Activated CD8-positive, alpha-beta T cell treated with anti-CD3 and anti-CD28 coated beads for 36 hours (primary cell): ENCODE data around the gene GPC6. TPM values are rescaled to one million over a fixed set of nuclear protein-coding genes. Genes with fewer than 3 reads are reported as not detected.
A peak's percentile ranks its signal among the peaks of the same experiment; 100 is the strongest.

Experiments
- ATAC-seq: fragments of 200-7000 bp; cut with Tn5 transposase; one replicate; pipeline ENCODE4 v1.10.0; 2021; ENCODE audit warnings: mild to moderate bottlenecking, moderate library complexity
- CTCF ChIA-PET: fragments of 350-600 bp; sonication (Branson Sonifier 250); formaldehyde crosslinking; loops from one replicate; lab custom pipeline; 2021; ENCODE audit warnings: antibody characterized with exemption; lab: Charles Lee
- POLR2A ChIA-PET: fragments of 350-600 bp; sonication (Branson Sonifier 250); formaldehyde crosslinking; loops from one replicate; lab custom pipeline; 2021; ENCODE audit warnings: antibody characterized with exemption; lab: Charles Lee
- DNase-seq: peaks from one replicate; pipeline ENCODE4 v3.0.0-alpha.2; 2020
- H3K27ac Mint-ChIP-seq: one replicate; pipeline ENCODE4 v1.8.0; 2021; ENCODE audit warnings: mild to moderate bottlenecking, mixed read lengths
- H3K27me3 Mint-ChIP-seq: one replicate; pipeline ENCODE4 v1.8.0; 2021; ENCODE audit warnings: mixed read lengths
- H3K36me3 Mint-ChIP-seq: one replicate; pipeline ENCODE4 v1.8.0; 2021; ENCODE audit warnings: low read depth, mixed read lengths
- H3K4me1 Mint-ChIP-seq: one replicate; pipeline ENCODE4 v1.8.0; 2021; ENCODE audit warnings: low read depth, mixed read lengths
- H3K4me3 Mint-ChIP-seq: one replicate; pipeline ENCODE4 v1.8.0; 2021; ENCODE audit warnings: mild to moderate bottlenecking, moderate library complexity, mixed read lengths
- H3K9me3 Mint-ChIP-seq: one replicate; pipeline ENCODE4 v1.8.0; 2021; ENCODE audit warnings: mixed read lengths
- CTCF ChIP-seq: fragments of 200-600 bp; IDR thresholded peaks from one replicate; pipeline ENCODE4 v1.8.0; 2022; ENCODE audit warnings: antibody characterized with exemption, mild to moderate bottlenecking
- intact Hi-C: fragments of 100-400 bp; cut with micrococcal nuclease; formaldehyde crosslinking; loops from one replicate; pipeline ENCODE4 v1.10.0; 2022
- total RNA-seq, 2 experiments: library from RNA; stranded (reverse); gene quantifications; one replicate each; pipeline ENCODE4 v1.2.3, GENCODE V29; 2021

Gene GPC6
- total RNA-seq, 2 experiments from 2014 or later: not detected

- intact Hi-C loops: no loop called here
- H3K36me3 Mint-ChIP-seq: no peaks in the 10 kb centered on the region
- CTCF ChIA-PET: interaction anchor here (0.9 to 4.9 kb wide), 2 partner anchors 10 to 229 kb away, joined by 3 to 22 read pairs; no protein-coding TSS in a partner anchor
- no peak overlapping the region for H3K4me3 Mint-ChIP-seq
- H3K27me3 Mint-ChIP-seq: peaks cover 4% of the 10 kb centered on the region
- POLR2A ChIA-PET: interaction anchor here (0.6 to 1.2 kb wide), 2 partner anchors 28 to 108 kb away, joined by 3 read pairs; no protein-coding TSS in a partner anchor
- peak overlapping the region; percentile 36 for H3K27ac Mint-ChIP-seq
- no peaks in the 10 kb centered on the region for H3K9me3 Mint-ChIP-seq
- TF ChIP-seq CTCF: no peak
- ATAC-seq (peak; percentile 75), DNase-seq (peak; percentile 48)
- peaks cover 28% of the 10 kb centered on the region for H3K4me1 Mint-ChIP-seq
These were observed 1124.8 kb downstream of the GPC6 start for GRCh38 chr13:94351292-94351990.

- Mint-ChIP-seq H3K9me3 (no peaks in the 10 kb centered on the region), H3K4me3 (no peak overlapping the region), H3K27me3 (peaks cover 4% of the 10 kb centered on the region), H3K36me3 (no peaks in the 10 kb centered on the region), H3K27ac (no peak overlapping the region), H3K4me1 (peaks cover 23% of the 10 kb centered on the region)
- ChIA-PET POLR2A (interaction anchor here (1.2 kb wide), 1 partner anchor 29 kb away, joined by 3 read pairs; no protein-coding TSS in a partner anchor), CTCF (interaction anchor here (4.9 kb wide), 1 partner anchor 9 kb away, joined by 22 read pairs; no protein-coding TSS in a partner anchor)
- intact Hi-C loops: no loop called here
- no peak for DNase-seq
- ATAC-seq: no peak
- TF ChIP-seq CTCF: no peak
These were observed 1125.5 kb downstream of the GPC6 start for GRCh38 chr13:94352057-94352456.

- ATAC-seq (no peak), DNase-seq (no peak)
- no peaks in the 10 kb centered on the region for H3K36me3 Mint-ChIP-seq
- ChIA-PET POLR2A (no interaction called here), CTCF (interaction anchor here (1.4 to 4.9 kb wide), 2 partner anchors 8 to 9 kb away, joined by 4 to 22 read pairs; no protein-coding TSS in a partner anchor)
- intact Hi-C loops: no loop called here
- no peaks in the 10 kb centered on the region for H3K9me3 Mint-ChIP-seq
- no peak overlapping the region for H3K4me3 Mint-ChIP-seq
- no peak overlapping the region for H3K27ac Mint-ChIP-seq
- TF ChIP-seq CTCF: no peak
- peaks cover 20% of the 10 kb centered on the region for H3K4me1 Mint-ChIP-seq
- peaks cover 4% of the 10 kb centered on the region for H3K27me3 Mint-ChIP-seq
These were observed 1126.6 kb downstream of the GPC6 start for GRCh38 chr13:94353167-94353710.

DNA sequence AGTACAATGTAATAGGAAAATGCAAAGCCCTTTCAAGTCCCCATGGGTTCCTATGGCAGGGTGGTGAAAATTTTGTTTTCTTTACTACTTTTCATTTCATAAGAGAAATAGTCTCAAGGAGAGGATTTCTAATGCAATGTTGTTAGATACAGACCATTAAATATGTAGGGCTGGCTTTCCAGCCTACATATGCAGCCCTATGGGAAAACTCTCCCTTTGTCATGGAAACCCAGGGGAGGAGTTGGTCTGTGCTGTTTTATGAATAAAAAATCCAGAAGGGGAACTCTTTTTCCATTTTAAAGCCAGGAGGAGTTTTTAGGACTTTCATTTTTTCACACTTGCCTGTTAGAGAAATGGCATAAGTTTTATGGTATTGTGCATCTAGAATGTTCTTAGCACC is 1133.3 kb downstream of the GPC6 start:
- TF ChIP-seq CTCF: no peak
- ATAC-seq: no peak
- no peak for DNase-seq
- intact Hi-C loops: no loop called here
- no peaks in the 10 kb centered on the region for H3K36me3 Mint-ChIP-seq
- ChIA-PET POLR2A (no interaction called here), CTCF (no interaction called here)
- H3K4me3 Mint-ChIP-seq: no peak overlapping the region
- H3K27ac Mint-ChIP-seq: no peak overlapping the region
- H3K4me1 Mint-ChIP-seq: peaks cover 7% of the 10 kb centered on the region
- peaks cover 3% of the 10 kb centered on the region for H3K27me3 Mint-ChIP-seq
- no peaks in the 10 kb centered on the region for H3K9me3 Mint-ChIP-seq

- ChIA-PET CTCF (interaction anchor here (0.6 to 2.2 kb wide), 32 partner anchors 8 to 464 kb away, joined by 3 to 22 read pairs (median 4); no protein-coding TSS in a partner anchor), POLR2A (no interaction called here)
- Mint-ChIP-seq H3K27me3 (peaks cover 5% of the 10 kb centered on the region), H3K36me3 (no peaks in the 10 kb centered on the region), H3K27ac (no peak overlapping the region), H3K4me3 (no peak overlapping the region), H3K4me1 (peaks cover 7% of the 10 kb centered on the region), H3K9me3 (no peaks in the 10 kb centered on the region)
- intact Hi-C loops: no loop called here
- DNase-seq (peak; percentile 79), ATAC-seq (peak; percentile 99)
- peak; percentile 88 for TF ChIP-seq CTCF
These were observed 1135.9 kb downstream of the GPC6 start for GRCh38 chr13:94362411-94362909.
